K562 (cell line): Measurements from ENCODE around the gene GAB2. TPM values are rescaled to one million over a fixed set of nuclear protein-coding genes. Genes with fewer than 3 reads are reported as not detected.

Source experiments
- C11orf30 ChIP-seq: fragments of 450-650 bp; IDR thresholded peaks from 2 replicates; pipeline ENCODE4 v1.6.1; 2016; ENCODE audit warnings: low read depth, mild to moderate bottlenecking
- CHAMP1 ChIP-seq: fragments of 450-650 bp; IDR thresholded peaks from 2 replicates; pipeline ENCODE4 v1.6.1; 2016; ENCODE audit warnings: mild to moderate bottlenecking
- ESRRB ChIP-seq: fragments of 250-450 bp; sonication (Bioruptor Pico); IDR thresholded peaks from 2 replicates; pipeline ENCODE4 v1.5.0; 2020; ENCODE audit warnings: mild to moderate bottlenecking, moderate library complexity, borderline replicate concordance
- HSF4 ChIP-seq: fragments of 250-450 bp; sonication (Bioruptor Pico); IDR thresholded peaks from 2 replicates; pipeline ENCODE4 v2.1.2; 2022; ENCODE audit warnings: mild to moderate bottlenecking, moderate library complexity, borderline replicate concordance
- MBD2 ChIP-seq: sonication (generic); IDR thresholded peaks from 2 replicates; pipeline ENCODE4 v1.6.1; 2016; ENCODE audit warnings: low read depth, borderline replicate concordance
- NCOA2 ChIP-seq, 2 experiments: fragments of 450-650 bp; IDR thresholded peaks; 2 replicates each; pipeline ENCODE4 v1.6.1; 2018; ENCODE audit warnings: mild to moderate bottlenecking in 2 of 2, moderate library complexity in 1 of 2; ENCODE audit not compliant: partially characterized antibody in 2 of 2
- SMARCA4 ChIP-seq: fragments of 450-650 bp; IDR thresholded peaks from 2 replicates; pipeline ENCODE4 v1.6.1; 2016
- STAT5A ChIP-seq: IDR thresholded peaks from 2 replicates; pipeline ENCODE4 v1.6.1; 2012; ENCODE audit warnings: low read length, inconsistent platforms, borderline replicate concordance
- ZNF174 ChIP-seq: fragments of 250-450 bp; sonication (Bioruptor Pico); IDR thresholded peaks from 2 replicates; pipeline ENCODE4 v1.4.0; 2020; ENCODE audit warnings: mild to moderate bottlenecking
- ZNF444 ChIP-seq: fragments of 250-450 bp; sonication (Bioruptor Pico); IDR thresholded peaks from 2 replicates; pipeline ENCODE4 v1.4.0; 2020; ENCODE audit warnings: mild to moderate bottlenecking, moderate library complexity
- ZNF57 ChIP-seq: fragments of 450-650 bp; formaldehyde crosslinking; IDR thresholded peaks from 2 replicates; pipeline ENCODE4 v1.4.0; 2020; ENCODE audit warnings: mild to moderate bottlenecking, moderate library complexity
- polyA plus RNA-seq, 8 experiments: library from polyadenylated mRNA; depleted of rRNA in 4 of 8; stranded (reverse) in 5 of 8; unstranded in 3 of 8; fragments of >200 nt; fragmentation: Nextera tagmentation in 2 of 8; fragmentation: Illumina TruSeq in 1 of 8; extraction: Ambion mirVana in 2 of 8; extraction: Trizol in 1 of 8; gene quantifications; 2 replicates each; pipeline versions ENCODE4 v1.2.1 to v1.2.3, GENCODE V29; 2011 to 2014; ENCODE audit warnings: inconsistent platforms in 1 of 8, missing spikeins in 1 of 8
- total RNA-seq, 7 experiments: library from RNA; depleted of rRNA in 6 of 7; stranded (reverse); fragments of >200 nt in 6 of 7; fragmentation: Illumina TruSeq in 2 of 7; extraction: Trizol in 2 of 7; gene quantifications; 2 replicates each; pipeline versions ENCODE4 v1.2.1 to v1.2.3, GENCODE V29; 2011 to 2021; ENCODE audit warnings: low replicate concordance in 1 of 7

GAB2 gene
- total and polyA plus RNA-seq, 9 of the 15 experiments (the other 6 are each of a cell fraction or from before 2014, with no cell fraction given): 2.3 to 35.2 (median 16.1) TPM

GRCh38 chr11:78300108-78300839 is 117.3 kb downstream of the GAB2 start (continued):
- TF ChIP-seq ZNF444 (CRISPR knock-in tag) (no peak), HSF4 (no peak), CHAMP1 (no peak), NCOA2 (IDR thresholded peaks at IDR 0.05; ENCODE audit: partially characterized antibody in 2 of 2) (no peak), SMARCA4 (no peak), C11orf30 (peak; percentile 63), ESRRB (CRISPR knock-in tag) (no peak), ZNF174 (CRISPR knock-in tag) (no peak), ZNF57 (CRISPR knock-in tag) (no peak), MBD2 (no peak), STAT5A (no peak)
